Measurements from ENCODE around the gene GAS2L1. TPM values are rescaled to one million over a fixed set of nuclear protein-coding genes. Genes with fewer than 3 reads are reported as not detected.

Gene GAS2L1
- polyA plus RNA-seq, 3 donors = 14.9 to 20.0 (median 15.7) TPM

- Histone ChIP-seq H3K4me2 (replicated peaks; ENCODE audit: extremely low read depth, low read length, poor library complexity, severe bottlenecking) (no peak overlapping the region), H4K20me1 (ENCODE audit: insufficient read depth, low read length) (no peaks in the 10 kb centered on the region), H3K27ac (ENCODE audit: low read depth in 1 of 2, low read length in 2 of 2) (no peak overlapping the region), H3K9me3 (replicated peaks in 1 of 2; ENCODE audit: control insufficient read depth in 1 of 2, insufficient read depth in 1 of 2, low read length in 2 of 2) (no peaks in the 10 kb centered on the region), H3K36me3 (replicated peaks in 1 of 2; ENCODE audit: control insufficient read depth in 1 of 2, insufficient read depth in 2 of 2, low read length in 2 of 2) (peaks cover 1 to 13% of the 10 kb centered on the region in 2 donors), H3K9ac (ENCODE audit: insufficient read depth, low read length, poor library complexity, severe bottlenecking) (no peak overlapping the region), H3K4me3 (replicated peaks in 1 of 3; ENCODE audit: low read depth in 2 of 3, low read length in 3 of 3) (no peak overlapping the region), H2AFZ (ENCODE audit: insufficient read depth, low read depth, low read length, poor library complexity, severe bottlenecking) (no peak overlapping the region), H3K4me1 (ENCODE audit: control insufficient read depth in 1 of 2, insufficient read depth in 2 of 2, low read length in 2 of 2) (no peaks in the 10 kb centered on the region), H3K79me2 (ENCODE audit: insufficient read depth, low read length) (no peaks in the 10 kb centered on the region), H3K27me3 (ENCODE audit: control insufficient read depth in 2 of 2, insufficient read depth in 2 of 2, low read length in 2 of 2) (no peaks in the 10 kb centered on the region)
- H3K4me1 Mint-ChIP-seq = no peaks in the 10 kb centered on the region
- TF ChIP-seq, protein P1, sequence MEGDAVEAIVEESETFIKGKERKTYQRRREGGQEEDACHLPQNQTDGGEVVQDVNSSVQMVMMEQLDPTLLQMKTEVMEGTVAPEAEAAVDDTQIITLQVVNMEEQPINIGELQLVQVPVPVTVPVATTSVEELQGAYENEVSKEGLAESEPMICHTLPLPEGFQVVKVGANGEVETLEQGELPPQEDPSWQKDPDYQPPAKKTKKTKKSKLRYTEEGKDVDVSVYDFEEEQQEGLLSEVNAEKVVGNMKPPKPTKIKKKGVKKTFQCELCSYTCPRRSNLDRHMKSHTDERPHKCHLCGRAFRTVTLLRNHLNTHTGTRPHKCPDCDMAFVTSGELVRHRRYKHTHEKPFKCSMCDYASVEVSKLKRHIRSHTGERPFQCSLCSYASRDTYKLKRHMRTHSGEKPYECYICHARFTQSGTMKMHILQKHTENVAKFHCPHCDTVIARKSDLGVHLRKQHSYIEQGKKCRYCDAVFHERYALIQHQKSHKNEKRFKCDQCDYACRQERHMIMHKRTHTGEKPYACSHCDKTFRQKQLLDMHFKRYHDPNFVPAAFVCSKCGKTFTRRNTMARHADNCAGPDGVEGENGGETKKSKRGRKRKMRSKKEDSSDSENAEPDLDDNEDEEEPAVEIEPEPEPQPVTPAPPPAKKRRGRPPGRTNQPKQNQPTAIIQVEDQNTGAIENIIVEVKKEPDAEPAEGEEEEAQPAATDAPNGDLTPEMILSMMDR (IDR thresholded peaks at IDR 0.05) = no peak
- H3K4me3 Mint-ChIP-seq = no peak overlapping the region
- peaks cover 8 to 16% of the 10 kb centered on the region in 2 donors for H3K36me3 Mint-ChIP-seq
- 96% methylated on average over 7 of the region's 13 CpGs for WGBS (ENCODE audit: insufficient coverage)
- H3K27me3 Mint-ChIP-seq (ENCODE audit: low read depth in 3 of 3) = peaks cover 0 to 4% (median 2%) of the 10 kb centered on the region in 3 donors
- no peaks in the 10 kb centered on the region for H3K9me3 Mint-ChIP-seq
- no peak overlapping the region for H3K27ac Mint-ChIP-seq
- intact Hi-C loops (cut with micrococcal nuclease) = loop anchor here in 1 of 2 donors (10.0 kb wide), 1 partner anchor 125 kb away; the partner anchor contains the start of gene AP1B1
- DNase-seq = no peak
These were observed 46.4 kb upstream of the GAS2L1 start for GRCh38 chr22:29260031-29260560.

DNA sequence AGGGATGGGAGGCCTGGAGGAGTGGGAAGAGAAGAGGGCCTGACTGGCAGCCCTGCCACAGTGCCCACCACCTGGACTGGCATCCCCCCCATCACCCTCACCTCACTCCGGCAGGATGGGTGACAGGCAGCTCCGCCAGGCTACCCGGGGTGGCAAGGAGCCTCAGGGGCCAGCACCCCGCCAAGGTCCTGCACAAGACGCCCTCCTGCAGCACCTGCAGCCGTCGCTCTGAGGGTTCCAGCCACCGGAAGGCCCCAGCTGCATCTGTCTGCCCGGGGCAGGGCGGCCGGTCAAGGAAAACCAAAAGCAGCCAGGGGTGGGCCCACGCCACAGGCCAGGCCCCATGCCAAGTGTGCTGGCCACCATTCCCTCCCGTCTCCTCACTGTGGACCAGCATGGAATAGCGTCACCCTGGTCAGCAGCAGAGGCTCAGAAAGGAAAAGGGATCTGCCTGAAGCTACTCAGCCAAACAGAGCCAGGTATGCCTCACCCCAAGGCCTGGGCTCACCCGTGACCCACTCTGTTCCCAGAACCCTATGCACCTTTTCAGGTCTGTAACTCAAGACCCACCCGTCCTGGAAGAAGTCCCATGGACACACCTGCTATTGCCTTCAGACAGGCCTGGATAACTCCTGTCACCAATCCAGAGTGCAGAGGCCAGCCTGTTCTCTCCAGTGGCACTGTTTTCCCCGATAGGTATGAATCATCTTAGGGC, 45.7 kb upstream of the GAS2L1 start:
- Histone ChIP-seq H3K4me1 (ENCODE audit: control insufficient read depth in 1 of 2, insufficient read depth in 2 of 2, low read length in 2 of 2) (no peaks in the 10 kb centered on the region), H4K20me1 (ENCODE audit: insufficient read depth, low read length) (no peaks in the 10 kb centered on the region), H3K9me3 (replicated peaks in 1 of 2; ENCODE audit: control insufficient read depth in 1 of 2, insufficient read depth in 1 of 2, low read length in 2 of 2) (no peaks in the 10 kb centered on the region), H3K9ac (ENCODE audit: insufficient read depth, low read length, poor library complexity, severe bottlenecking) (no peak overlapping the region), H3K36me3 (replicated peaks in 1 of 2; ENCODE audit: control insufficient read depth in 1 of 2, insufficient read depth in 2 of 2, low read length in 2 of 2) (peaks cover 5 to 13% of the 10 kb centered on the region in 2 donors), H3K79me2 (ENCODE audit: insufficient read depth, low read length) (no peaks in the 10 kb centered on the region), H3K27me3 (ENCODE audit: control insufficient read depth in 2 of 2, insufficient read depth in 2 of 2, low read length in 2 of 2) (no peaks in the 10 kb centered on the region), H3K4me2 (replicated peaks; ENCODE audit: extremely low read depth, low read length, poor library complexity, severe bottlenecking) (no peak overlapping the region), H3K27ac (ENCODE audit: low read depth in 1 of 2, low read length in 2 of 2) (no peak overlapping the region), H2AFZ (ENCODE audit: insufficient read depth, low read depth, low read length, poor library complexity, severe bottlenecking) (no peak overlapping the region), H3K4me3 (replicated peaks in 1 of 3; ENCODE audit: low read depth in 2 of 3, low read length in 3 of 3) (no peak overlapping the region)
- Mint-ChIP-seq H3K4me3 (no peak overlapping the region), H3K27me3 (ENCODE audit: low read depth in 3 of 3) (peaks cover 0 to 4% (median 2%) of the 10 kb centered on the region in 3 donors), H3K36me3 (peaks cover 8 to 16% of the 10 kb centered on the region in 2 donors), H3K4me1 (peaks cover under 1% of the 10 kb centered on the region), H3K27ac (peak overlapping the region in 2 of 7 donors; percentile 41 to 81), H3K9me3 (no peaks in the 10 kb centered on the region)
- no peak for DNase-seq
- TF ChIP-seq, protein P1 (IDR thresholded peaks at IDR 0.05) = no peak
- intact Hi-C loops (cut with micrococcal nuclease) = loop anchor here in 1 of 2 donors (10.0 kb wide), 1 partner anchor 124 kb away; the partner anchor contains the start of gene AP1B1
- WGBS (ENCODE audit: insufficient coverage) = 94% methylated on average over 17 of the region's 17 CpGs

All from CD14-positive monocyte (primary cell).